B cell (primary cell): ENCODE data around the gene TRIM4. TPM values are rescaled to one million over a fixed set of nuclear protein-coding genes. Genes with fewer than 3 reads are reported as not detected.

Source experiments
- ATAC-seq: fragments of 200-7000 bp; cut with Tn5 transposase; one replicate; pipeline ENCODE4 v1.10.0; 2021; ENCODE audit warnings: low read depth, mild to moderate bottlenecking, moderate number of reproducible peaks, moderate library complexity
- CTCF ChIA-PET: fragments of 350-600 bp; sonication (Branson Sonifier 250); formaldehyde crosslinking; loops from one replicate; lab custom pipeline; 2021; ENCODE audit warnings: antibody characterized with exemption, inconsistent platforms; lab: Charles Lee
- POLR2A ChIA-PET: fragments of 350-600 bp; sonication (Branson Sonifier 250); formaldehyde crosslinking; loops from one replicate; lab custom pipeline; 2021; ENCODE audit warnings: antibody characterized with exemption; lab: Charles Lee
- DNase-seq: peaks from one replicate; pipeline ENCODE4 v3.0.0; 2013
- H2AFZ ChIP-seq: 2 replicates; pipeline ENCODE4 v1.6.1; 2012; ENCODE audit warnings: mild to moderate bottlenecking, low read depth, low read length; ENCODE audit not compliant: insufficient read depth, poor library complexity, severe bottlenecking
- H3K27ac ChIP-seq, 2 donors: 1 replicate in 1 of 2; 2 replicates in 1 of 2; pipeline ENCODE4 v1.5.1; 2012 to 2013; ENCODE audit warnings: low read length in 2 of 2, mild to moderate bottlenecking in 2 of 2, moderate library complexity in 1 of 2
- H3K27me3 ChIP-seq, 4 experiments: fragments of 200-600 bp in 1 of 4; sonication (generic) in 1 of 4; replicated peaks in 1 of 4; 1 replicate in 2 of 4; 2 replicates in 2 of 4; pipeline versions ENCODE4 v1.6.1 to v1.7.0; 2013 to 2016; ENCODE audit warnings: low read length in 3 of 4, mild to moderate bottlenecking in 2 of 4, mixed read lengths in 1 of 4, moderate library complexity in 1 of 4; ENCODE audit not compliant: insufficient read depth in 4 of 4, control insufficient read depth in 3 of 4; ENCODE audit errors: control extremely low read depth in 1 of 4
- H3K36me3 ChIP-seq, 2 experiments: replicated peaks in 1 of 2; 1 replicate in 1 of 2; 2 replicates in 1 of 2; pipeline versions ENCODE4 v1.6.1 to v1.7.1; 2013; ENCODE audit warnings: low read length in 1 of 2; ENCODE audit not compliant: insufficient read depth in 2 of 2, control insufficient read depth in 1 of 2; ENCODE audit errors: control extremely low read depth in 1 of 2, extremely low read depth in 1 of 2
- H3K4me1 ChIP-seq, 2 donors: fragments of 200-600 bp in 1 of 2; sonication (generic) in 1 of 2; 1 replicate in 1 of 2; 2 replicates in 1 of 2; pipeline versions ENCODE4 v1.5.1 to v1.6.1; 2013 to 2017; ENCODE audit warnings: low read length in 2 of 2; ENCODE audit not compliant: control insufficient read depth in 2 of 2, insufficient read depth in 2 of 2
- H3K4me2 ChIP-seq: replicated peaks from 2 replicates; pipeline ENCODE3; 2012; ENCODE audit warnings: mild to moderate bottlenecking, low read depth, low read length; ENCODE audit not compliant: poor library complexity, severe bottlenecking
- H3K4me3 ChIP-seq, 5 experiments: fragments of 200-600 bp in 1 of 5; sonication (generic) in 1 of 5; 1 replicate in 3 of 5; 2 replicates in 2 of 5; pipeline versions ENCODE4 v1.5.1 to v1.7.0; 2011 to 2016; ENCODE audit warnings: low read length in 4 of 5, mild to moderate bottlenecking in 4 of 5, low read depth in 2 of 5, control low read depth in 1 of 5, moderate library complexity in 1 of 5; ENCODE audit not compliant: insufficient read depth in 1 of 5; ENCODE audit errors: control extremely low read depth in 1 of 5, extremely low read depth in 1 of 5
- H3K79me2 ChIP-seq: fragments of 200-600 bp; sonication (generic); one replicate; pipeline ENCODE4 v1.6.0; 2016; ENCODE audit warnings: low read length; ENCODE audit not compliant: control insufficient read depth, insufficient read depth
- H3K9ac ChIP-seq: fragments of 200-600 bp; sonication (generic); 2 replicates; pipeline ENCODE4 v1.6.1; 2017; ENCODE audit warnings: mild to moderate bottlenecking, low read length, moderate library complexity
- H3K9me3 ChIP-seq, 3 donors: one replicate each; pipeline versions ENCODE4 v1.6.1 to v1.7.1; 2013; ENCODE audit warnings: low read length in 2 of 3; ENCODE audit not compliant: control insufficient read depth in 2 of 3, insufficient read depth in 1 of 3; ENCODE audit errors: control extremely low read depth in 1 of 3
- H4K20me1 ChIP-seq: 2 replicates; pipeline ENCODE4 v1.6.0; 2012; ENCODE audit warnings: mild to moderate bottlenecking, low read length; ENCODE audit not compliant: insufficient read depth, control insufficient read depth, poor library complexity, severe bottlenecking
- H3K27ac Mint-ChIP-seq: one replicate; pipeline ENCODE4 v1.8.0; 2021; ENCODE audit warnings: mixed read lengths
- H3K27me3 Mint-ChIP-seq: one replicate; pipeline ENCODE4 v1.8.0; 2021; ENCODE audit warnings: mixed read lengths
- H3K4me1 Mint-ChIP-seq: one replicate; pipeline ENCODE4 v1.8.0; 2021; ENCODE audit warnings: mixed read lengths
- H3K4me3 Mint-ChIP-seq: one replicate; pipeline ENCODE4 v1.8.0; 2021; ENCODE audit warnings: mixed read lengths
- H3K9me3 Mint-ChIP-seq: one replicate; pipeline ENCODE4 v1.8.0; 2022; ENCODE audit warnings: mixed read lengths; ENCODE audit not compliant: insufficient read depth
- CTCF ChIP-seq: fragments of 200-600 bp; IDR thresholded peaks from one replicate; pipeline ENCODE4 v1.8.0; 2022; ENCODE audit warnings: antibody characterized with exemption, mild to moderate bottlenecking
- EZH2 ChIP-seq: IDR thresholded peaks from 2 replicates; pipeline ENCODE4 v1.6.1; 2012; ENCODE audit warnings: borderline replicate concordance, low read depth, mild to moderate bottlenecking, moderate library complexity, low read length; ENCODE audit not compliant: insufficient read depth, poor library complexity, severe bottlenecking
- WGBS: methylation state at CpG from one replicate; pipeline ENCODE4 v1.1.5; 2013; ENCODE audit warnings: missing lambda C conversion rate; ENCODE audit not compliant: insufficient coverage; 5-methylcytosine and 5-hydroxymethylcytosine counted together
- intact Hi-C: fragments of 100-400 bp; cut with micrococcal nuclease; formaldehyde crosslinking; loops from one replicate; pipeline ENCODE4 v1.10.0; 2022
- polyA plus RNA-seq: library from polyadenylated mRNA; depleted of rRNA; stranded (reverse); fragments of >200 nt; gene quantifications from 2 replicates; pipeline ENCODE4 v1.2.3, GENCODE V29; 2012
- total RNA-seq, 2 donors: library from RNA; stranded (reverse); fragments of 120-200 nt in 1 of 2; gene quantifications; 1 replicate in 1 of 2; 2 replicates in 1 of 2; pipeline versions ENCODE4 v1.2.3 to v1.2.4, GENCODE V29; 2013 to 2022

The TRIM4 gene
- total and polyA plus RNA-seq, 2 donors (not counting 1 experiment from before 2014, with no cell fraction given) = 14.2 to 56.7 TPM

- Mint-ChIP-seq H3K27me3 (no peaks in the 10 kb centered on the region), H3K4me1 (peaks cover 7% of the 10 kb centered on the region), H3K27ac (no peak overlapping the region), H3K4me3 (no peak overlapping the region), H3K9me3 (peaks cover 5% of the 10 kb centered on the region)
- POLR2A ChIA-PET = no interaction called here
- Histone ChIP-seq H3K9me3 (peaks cover 0 to 3% (median 0%) of the 10 kb centered on the region in 3 donors), H3K4me1 (no peaks in the 10 kb centered on the region), H3K79me2 (no peaks in the 10 kb centered on the region), H3K27ac (no peak overlapping the region), H3K4me2 (no peak overlapping the region), H3K4me3 (no peak overlapping the region), H2AFZ (no peak overlapping the region), H3K9ac (no peak overlapping the region), H3K27me3 (no peaks in the 10 kb centered on the region), H4K20me1 (peaks cover 11% of the 10 kb centered on the region), H3K36me3 (peaks cover 3 to 51% of the 10 kb centered on the region in 2 experiments)
- TF ChIP-seq CTCF = no peak
- TF ChIP-seq EZH2 = no peak
- intact Hi-C loops = no loop called here
- ATAC-seq (no peak), DNase-seq (no peak)
- 100% methylated on average over 2 of the region's 6 CpGs for WGBS
- CTCF ChIA-PET = interaction anchor here (1.0 kb wide), 1 partner anchor 14 kb away, joined by 3 read pairs; no protein-coding TSS in a partner anchor
These were observed 19.4 kb downstream of the TRIM4 start for GRCh38 chr7:99899830-99900519.

GRCh38 chr7:99898836-99899235 is 20.5 kb downstream of the TRIM4 start:
- ATAC-seq = no peak
- CTCF ChIA-PET = interaction anchor here (1.0 kb wide), 1 partner anchor 15 kb away, joined by 3 read pairs; no protein-coding TSS in a partner anchor

More at GRCh38 chr7:99898836-99899235, 20.5 kb downstream of the TRIM4 start:
- H3K9me3 Mint-ChIP-seq = peaks cover 5% of the 10 kb centered on the region
- DNase-seq = no peak
- no peaks in the 10 kb centered on the region for H3K27me3 Mint-ChIP-seq
- 100% methylated on average over 1 of the region's 3 CpGs for WGBS
- Histone ChIP-seq H3K27ac (no peak overlapping the region), H3K79me2 (no peaks in the 10 kb centered on the region), H4K20me1 (peaks cover 10% of the 10 kb centered on the region), H3K4me3 (no peak overlapping the region), H3K9ac (no peak overlapping the region), H3K36me3 (peaks cover 3 to 43% of the 10 kb centered on the region in 2 experiments), H2AFZ (no peak overlapping the region), H3K27me3 (no peaks in the 10 kb centered on the region), H3K9me3 (peaks cover 0 to 3% (median 0%) of the 10 kb centered on the region in 3 donors), H3K4me2 (no peak overlapping the region), H3K4me1 (no peaks in the 10 kb centered on the region)
- intact Hi-C loops = no loop called here
- peaks cover 7% of the 10 kb centered on the region for H3K4me1 Mint-ChIP-seq
- H3K4me3 Mint-ChIP-seq = no peak overlapping the region
- POLR2A ChIA-PET = no interaction called here
- TF ChIP-seq EZH2 (no peak), CTCF (no peak)
- H3K27ac Mint-ChIP-seq = no peak overlapping the region
